Peyer's patch (tissue), 4 donors: ENCODE data around the gene ARMH2. TPM values are rescaled to one million over a fixed set of nuclear protein-coding genes. Genes with fewer than 3 reads are reported as not detected.

Experiments
- DNase-seq, 3 donors: peaks; one replicate each; pipeline ENCODE4 v3.0.0-alpha.2; 2017 to 2019
- H3K27ac ChIP-seq, 4 donors: fragments of 200-600 bp; sonication (generic); one replicate each; pipeline ENCODE4 v1.5.1; 2016 to 2019
- H3K27me3 ChIP-seq, 2 donors: fragments of 200-600 bp; sonication (generic); one replicate each; pipeline ENCODE4 v1.5.1; 2019
- H3K36me3 ChIP-seq, 3 donors: fragments of 200-600 bp; sonication (generic); one replicate each; pipeline ENCODE4 v1.5.1; 2016 to 2019
- H3K4me1 ChIP-seq, 4 donors: fragments of 200-600 bp; sonication (generic); one replicate each; pipeline ENCODE4 v1.5.1; 2016 to 2019
- H3K4me3 ChIP-seq, 4 donors: fragments of 200-600 bp; sonication (generic); 1 replicate in 3 of 4; 2 replicates in 1 of 4; pipeline ENCODE4 v1.5.1; 2016 to 2019; ENCODE audit warnings: mild to moderate bottlenecking in 1 of 4
- H3K9me3 ChIP-seq, 4 donors: fragments of 200-600 bp; sonication (generic); one replicate each; pipeline ENCODE4 v1.5.1; 2016 to 2019; ENCODE audit warnings: mild to moderate bottlenecking in 1 of 4
- CTCF ChIP-seq, 6 experiments: fragments of 450-650 bp in 4 of 6; fragments of 200-600 bp in 2 of 6; sonication (generic) in 1 of 6; IDR thresholded peaks; one replicate each; pipeline ENCODE4 v1.5.1; 2017 to 2019; ENCODE audit warnings: antibody characterized with exemption in 6 of 6, mild to moderate bottlenecking in 3 of 6, moderate library complexity in 1 of 6
- POLR2A ChIP-seq, 2 donors: fragments of 450-650 bp; IDR thresholded peaks; one replicate each; pipeline ENCODE4 v1.5.1; 2017; ENCODE audit warnings: antibody characterized with exemption in 2 of 2, mild to moderate bottlenecking in 2 of 2, moderate library complexity in 2 of 2
- total RNA-seq, 4 donors: library from RNA; depleted of rRNA; stranded (reverse); fragments of >200 nt; gene quantifications; one replicate each; pipeline ENCODE4 v1.1.0, GENCODE V29; 2016

ARMH2 gene
- total RNA-seq, 4 donors from 2014 or later, result not detected

GRCh38 chr6:24778878-24779277 is 19.8 kb downstream of the ARMH2 start:
- Histone ChIP-seq H3K4me1 (peaks cover 0 to 17% (median 1%) of the 10 kb centered on the region in 4 donors), H3K27me3 (no peaks in the 10 kb centered on the region), H3K4me3 (no peak overlapping the region), H3K36me3 (peaks cover 0 to 28% (median 0%) of the 10 kb centered on the region in 3 donors), H3K27ac (no peak overlapping the region), H3K9me3 (no peaks in the 10 kb centered on the region)
- DNase-seq, result no peak
- TF ChIP-seq CTCF (IDR thresholded peaks at IDR 0.05) (no peak), POLR2A (IDR thresholded peaks at IDR 0.05) (no peak)

- Histone ChIP-seq H3K4me3 (no peak overlapping the region), H3K9me3 (no peaks in the 10 kb centered on the region), H3K27me3 (no peaks in the 10 kb centered on the region), H3K27ac (no peak overlapping the region), H3K4me1 (peaks cover 0 to 17% (median 1%) of the 10 kb centered on the region in 4 donors), H3K36me3 (peaks cover 0 to 25% (median 0%) of the 10 kb centered on the region in 3 donors)
- DNase-seq, result no peak
- no peak for TF ChIP-seq CTCF (IDR thresholded peaks at IDR 0.05)
- TF ChIP-seq POLR2A (IDR thresholded peaks at IDR 0.05), result no peak
Measured at GRCh38 chr6:24778121-24778520, 20.6 kb downstream of the ARMH2 start.

- Histone ChIP-seq H3K36me3 (peaks cover 0 to 16% (median 0%) of the 10 kb centered on the region in 3 donors), H3K9me3 (no peaks in the 10 kb centered on the region), H3K27ac (no peak overlapping the region), H3K4me1 (peaks cover 0 to 17% (median 1%) of the 10 kb centered on the region in 4 donors), H3K27me3 (no peaks in the 10 kb centered on the region), H3K4me3 (no peak overlapping the region)
- no peak for DNase-seq
- no peak for TF ChIP-seq CTCF (IDR thresholded peaks at IDR 0.05)
- no peak for TF ChIP-seq POLR2A (IDR thresholded peaks at IDR 0.05)
Measured at GRCh38 chr6:24777227-24777626, 21.5 kb downstream of the ARMH2 start.

GRCh38 chr6:24775520-24776058 is 23.1 kb downstream of the ARMH2 start:
- no peaks in the 10 kb centered on the region for H3K9me3 ChIP-seq
- H3K27me3 ChIP-seq, result no peaks in the 10 kb centered on the region
- H3K4me3 ChIP-seq, result peak overlapping the region; percentile 58 to 99 (median 90)
- TF ChIP-seq CTCF (IDR thresholded peaks at IDR 0.05), result no peak
- no peak for TF ChIP-seq POLR2A (IDR thresholded peaks at IDR 0.05)
- peak in 1 of 3 donors; percentile 25 for DNase-seq
- H3K4me1 ChIP-seq, result peaks cover 0 to 17% (median 1%) of the 10 kb centered on the region in 4 donors
- peaks cover 0 to 3% (median 0%) of the 10 kb centered on the region in 3 donors for H3K36me3 ChIP-seq
- H3K27ac ChIP-seq, result peak overlapping the region; percentile 80 to 99 (median 98)

GRCh38 chr6:24774696-24775519 is 23.8 kb downstream of the ARMH2 start, which contains the start of gene GMNN:
Gene GMNN (plus strand): TSS chr6:24774937. CDS start chr6:24777247, 2,310 bp downstream.
- peaks cover 0 to 17% (median 1%) of the 10 kb centered on the region in 4 donors for H3K4me1 ChIP-seq
- TF ChIP-seq CTCF (IDR thresholded peaks at IDR 0.05), result no peak
- peak; percentile 70 to 73 for TF ChIP-seq POLR2A (IDR thresholded peaks at IDR 0.05)
- no peaks in the 10 kb centered on the region for H3K36me3 ChIP-seq
- peak within 1 kb of the TSS; percentile 58 to 99 (median 90) for H3K4me3 ChIP-seq
- peak; percentile 99 for DNase-seq
- H3K9me3 ChIP-seq, result no peaks in the 10 kb centered on the region
- no peaks in the 10 kb centered on the region for H3K27me3 ChIP-seq
- peak within 1 kb of the TSS; percentile 80 to 99 (median 98) for H3K27ac ChIP-seq
